Upper lobe of left lung (tissue), 4 donors: ENCODE measurements around the gene NUCKS1.

ENCODE experiments used
- CTCF ChIP-seq, 6 experiments: fragments of 450-650 bp in 4 of 6; fragments of 200-600 bp in 2 of 6; sonication (generic) in 2 of 6; IDR thresholded peaks; one replicate each; pipeline ENCODE4 v1.5.1; 2016 to 2019; ENCODE audit warnings: antibody characterized with exemption in 6 of 6
- EP300 ChIP-seq, 4 donors: sonication (generic); formaldehyde crosslinking; IDR thresholded peaks; one replicate each; pipeline ENCODE4 v1.5.1; 2017; ENCODE audit warnings: antibody characterized with exemption in 4 of 4, control low read depth in 2 of 4
- POLR2A ChIP-seq, 4 donors: fragments of 450-650 bp; IDR thresholded peaks; one replicate each; pipeline ENCODE4 v1.5.1; 2016 to 2017; ENCODE audit warnings: antibody characterized with exemption in 4 of 4, mild to moderate bottlenecking in 2 of 4

GRCh38 chr1:205667909-205668643, 81.9 kb downstream of the NUCKS1 start:
- TF ChIP-seq CTCF (IDR thresholded peaks at IDR 0.05) (no peak), POLR2A (IDR thresholded peaks at IDR 0.05) (no peak), EP300 (IDR thresholded peaks at IDR 0.05) (no peak)
